Ovary (tissue), 3 donors: ENCODE measurements around the gene ARHGEF11.

Source experiments
- CTCF ChIP-seq, 3 donors: fragments of 450-650 bp in 2 of 3; fragments of 200-600 bp in 1 of 3; IDR thresholded peaks; one replicate each; pipeline versions ENCODE4 v1.5.1 to v1.8.0; 2016 to 2022; ENCODE audit warnings: antibody characterized with exemption in 3 of 3, mild to moderate bottlenecking in 1 of 3
- EP300 ChIP-seq: sonication (generic); formaldehyde crosslinking; IDR thresholded peaks from one replicate; pipeline ENCODE4 v1.6.1; 2017; ENCODE audit warnings: antibody characterized with exemption
- POLR2A ChIP-seq: fragments of 450-650 bp; IDR thresholded peaks from one replicate; pipeline ENCODE4 v1.6.1; 2017; ENCODE audit warnings: antibody characterized with exemption, mild to moderate bottlenecking, moderate library complexity
- donor health status: DM: no; HTN: no; CAD: no.

GRCh38 chr1:156998301-156998700 is 47.2 kb downstream of the ARHGEF11 start:
- TF ChIP-seq CTCF (IDR thresholded peaks at IDR 0.05): no peak
- TF ChIP-seq POLR2A: no peak
- no peak for TF ChIP-seq EP300
